A549 (cell line): ENCODE data around the gene PRPS1L1.

Source experiments
- BHLHE40 ChIP-seq: IDR thresholded peaks from 2 replicates; pipeline ENCODE4 v1.6.1; 2012; ENCODE audit warnings: low read depth, low read length, inconsistent platforms
- CTCF ChIP-seq: fragments of >200 bp; sonication (Bioruptor Twin); formaldehyde crosslinking; IDR thresholded peaks from 3 replicates; pipeline ENCODE4 v1.5.1; 2016
- EHMT2 ChIP-seq: fragments of 200-600 bp; sonication (generic); IDR thresholded peaks from 2 replicates; pipeline ENCODE4 v1.6.1; 2016; ENCODE audit warnings: antibody characterized with exemption, low read depth, mild to moderate bottlenecking, moderate library complexity
- POLR2A ChIP-seq: IDR thresholded peaks from 2 replicates; pipeline ENCODE4 v1.6.1; 2012; ENCODE audit warnings: mild to moderate bottlenecking, low read length
- ZSCAN20 ChIP-seq: fragments of 250-450 bp; sonication (Bioruptor Pico); IDR thresholded peaks from 2 replicates; pipeline ENCODE4 v1.8.0; 2022; ENCODE audit warnings: mild to moderate bottlenecking, moderate library complexity

GRCh38 chr7:17994079-17994850 lies 33.4 kb downstream of the PRPS1L1 start:
- TF ChIP-seq POLR2A (no peak), BHLHE40 (no peak), ZSCAN20 (CRISPR knock-in tag) (no peak), EHMT2 (no peak), CTCF (no peak)
